Heart left ventricle (tissue), 16 donors: ENCODE measurements around the gene TRIM16. TPM values are rescaled to one million over a fixed set of nuclear protein-coding genes. Genes with fewer than 3 reads are reported as not detected.
"Not testable (repeated sequence)": the region's sequence is repeated elsewhere in the genome, so short reads cannot be mapped to it uniquely, and the experiment has no call there.

Source experiments
- ATAC-seq, 4 donors: fragments of 200-7000 bp; cut with Tn5 transposase; one replicate each; pipeline ENCODE4 v1.9.1; 2020 to 2022; ENCODE audit warnings: moderate library complexity in 4 of 4, mild to moderate bottlenecking in 3 of 4, moderate number of reproducible peaks in 1 of 4
- DNase-seq, 5 donors: peaks; one replicate each; pipeline ENCODE4 v3.0.0-alpha.2; 2020
- H3K27ac ChIP-seq, 12 donors: fragments of 200-600 bp; sonication (generic) in 4 of 12; one replicate each; pipeline versions ENCODE4 v1.5.0 to v1.8.0; 2016 to 2022; ENCODE audit warnings: mild to moderate bottlenecking in 2 of 12
- H3K27me3 ChIP-seq, 9 donors: fragments of 200-600 bp; sonication (generic) in 2 of 9; one replicate each; pipeline versions ENCODE4 v1.5.1 to v1.8.0; 2016 to 2022; ENCODE audit warnings: mild to moderate bottlenecking in 3 of 9
- H3K36me3 ChIP-seq, 9 donors: fragments of 200-600 bp; sonication (generic) in 2 of 9; one replicate each; pipeline versions ENCODE4 v1.5.0 to v1.8.0; 2018 to 2022; ENCODE audit warnings: mild to moderate bottlenecking in 2 of 9
- H3K4me1 ChIP-seq, 12 donors: fragments of 200-600 bp; sonication (generic) in 4 of 12; one replicate each; pipeline versions ENCODE4 v1.5.0 to v1.8.0; 2016 to 2022; ENCODE audit warnings: mild to moderate bottlenecking in 3 of 12
- H3K4me3 ChIP-seq, 12 donors: fragments of 200-600 bp; sonication (generic) in 4 of 12; one replicate each; pipeline versions ENCODE4 v1.5.0 to v1.8.0; 2017 to 2022; ENCODE audit warnings: mild to moderate bottlenecking in 9 of 12, moderate library complexity in 4 of 12
- H3K9me3 ChIP-seq, 12 donors: fragments of 200-600 bp; sonication (generic) in 4 of 12; one replicate each; pipeline versions ENCODE4 v1.5.0 to v1.8.0; 2016 to 2022; ENCODE audit warnings: mild to moderate bottlenecking in 1 of 12
- WGBS, 4 donors: extraction: QIAGEN DNeasy Blood & Tissue Kit in 2 of 4; methylation state at CpG; one replicate each; pipeline versions ENCODE4 v1.1.5 to v1.1.7; 2013 to 2018; 5-methylcytosine and 5-hydroxymethylcytosine counted together
- intact Hi-C, 10 donors: fragments of 100-400 bp; cut with DNase I; formaldehyde crosslinking; loops; one replicate each; pipeline versions ENCODE4 v1.11.1 to v1.14.2; 2022
- polyA plus RNA-seq, 2 donors: library from polyadenylated mRNA; stranded (reverse); fragments of 200-250 nt; gene quantifications; one replicate each; pipeline ENCODE4 v1.2.3, GENCODE V29; 2013
- total RNA-seq, 9 donors: library from RNA; depleted of rRNA in 2 of 9; stranded (reverse); fragments of >200 nt in 2 of 9; fragmentation: NEBNext Ultra II Directional in 3 of 9; extraction: Animal tissue kit (Norgen Biotek cat#: 25700) in 3 of 9; gene quantifications; one replicate each; pipeline versions ENCODE4 v1.1.0 to v1.2.4, GENCODE V29; 2016 to 2023
- donor health status: ischemic (EF 13 %, LVEDD 7.1; RV severe dilation, severe dysfunction).
- donor health status: healthy with polysubstance abuse.
- donor health status: DM: no; HTN: yes; CAD: no.
- donor health status: DM: no; HTN: no; CAD: no.
- donor health status: ischemic (EF 25% LVEDD 6.9; RV normal size, moderate dysfunction).
- donor health status: ischemic (EF 25% LVEDD 5.7; RV mildly dilated, moderate dysfunction).
- donor health status: healthy.
- donor health status: DM: yes; HTN: yes; CAD: no.
- donor health status: ischemic (EF 35%, LVEDD 5.7; RV mildly dilated, moderate dysfunction).
- donor health status: nonischemic (EF 11% LVEDD 7.7; RV severe dilation, severe dysfunction).
- donor health status: DM: yes; HTN: yes; CAD: no.
- donor health status: PGD.
- donor health status: ischemic (EF 29% LVEDD 5.4; RV normal size, mild dysfunction).
- donor health status: nonischemic (EF 23%, LVEDD 6.1; RV moderate dilation, normal function).

Gene TRIM16
- total and polyA plus RNA-seq, 11 donors, result 8.4 to 33.9 (median 23.2) TPM

DNA sequence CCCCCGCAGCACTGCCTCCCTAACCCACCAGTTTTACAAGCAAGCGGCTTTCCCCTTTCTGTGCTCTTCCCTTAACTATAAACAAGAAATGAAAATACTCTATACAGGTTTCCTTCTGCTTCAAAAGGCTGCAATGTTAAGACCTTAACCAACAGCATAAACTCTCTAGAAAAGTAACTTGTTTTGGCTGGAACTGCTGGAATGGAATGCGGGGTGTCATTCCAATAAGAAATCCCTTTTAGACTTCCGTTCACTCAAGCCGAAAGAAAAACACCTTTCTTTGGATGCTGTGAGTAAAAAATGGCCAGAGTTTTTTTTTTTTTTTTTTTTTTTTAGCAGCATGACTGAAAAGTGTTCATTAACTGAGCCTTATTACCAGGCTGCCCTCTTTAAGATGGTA, 92.1 kb downstream of the TRIM16 start:
- H3K36me3 ChIP-seq, H3K4me1 ChIP-seq, H3K9me3 ChIP-seq, ATAC-seq, DNase-seq, intact Hi-C loops, H3K27me3 ChIP-seq, H3K27ac ChIP-seq, H3K4me3 ChIP-seq: not testable (repeated sequence)
- 73 to 79% (median 77%) methylated on average over 5 of the region's 5 CpGs for WGBS, 4 donors

DNA sequence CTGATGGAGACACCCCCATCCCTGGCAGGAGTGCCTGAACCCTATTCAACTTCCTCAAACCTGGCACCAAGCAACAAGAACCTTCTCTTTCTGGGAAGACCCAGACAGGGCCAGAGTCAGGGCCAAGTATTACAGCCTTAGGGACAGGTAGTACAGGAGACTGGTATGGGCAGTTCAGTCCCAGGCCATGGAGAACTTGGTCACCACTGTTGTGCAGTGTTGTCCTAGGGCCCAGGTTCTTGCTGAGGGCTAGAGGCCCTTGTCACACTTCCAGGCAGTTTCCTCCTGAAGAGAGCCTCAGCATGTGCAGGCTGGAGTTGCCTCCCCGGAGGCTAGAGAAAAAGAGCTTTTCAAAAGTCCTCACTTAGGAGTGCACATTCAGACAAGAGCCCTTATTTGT, 93.3 kb downstream of the TRIM16 start:
- H3K4me3 ChIP-seq, intact Hi-C loops, H3K4me1 ChIP-seq, H3K9me3 ChIP-seq, DNase-seq, H3K27me3 ChIP-seq, H3K36me3 ChIP-seq, H3K27ac ChIP-seq: not testable (repeated sequence)
- ATAC-seq, result peak in 1 of 4 donors; percentile 22
- 80 to 100% (median 94%) methylated on average over 1 of the region's 1 CpG for WGBS, 4 donors

DNA sequence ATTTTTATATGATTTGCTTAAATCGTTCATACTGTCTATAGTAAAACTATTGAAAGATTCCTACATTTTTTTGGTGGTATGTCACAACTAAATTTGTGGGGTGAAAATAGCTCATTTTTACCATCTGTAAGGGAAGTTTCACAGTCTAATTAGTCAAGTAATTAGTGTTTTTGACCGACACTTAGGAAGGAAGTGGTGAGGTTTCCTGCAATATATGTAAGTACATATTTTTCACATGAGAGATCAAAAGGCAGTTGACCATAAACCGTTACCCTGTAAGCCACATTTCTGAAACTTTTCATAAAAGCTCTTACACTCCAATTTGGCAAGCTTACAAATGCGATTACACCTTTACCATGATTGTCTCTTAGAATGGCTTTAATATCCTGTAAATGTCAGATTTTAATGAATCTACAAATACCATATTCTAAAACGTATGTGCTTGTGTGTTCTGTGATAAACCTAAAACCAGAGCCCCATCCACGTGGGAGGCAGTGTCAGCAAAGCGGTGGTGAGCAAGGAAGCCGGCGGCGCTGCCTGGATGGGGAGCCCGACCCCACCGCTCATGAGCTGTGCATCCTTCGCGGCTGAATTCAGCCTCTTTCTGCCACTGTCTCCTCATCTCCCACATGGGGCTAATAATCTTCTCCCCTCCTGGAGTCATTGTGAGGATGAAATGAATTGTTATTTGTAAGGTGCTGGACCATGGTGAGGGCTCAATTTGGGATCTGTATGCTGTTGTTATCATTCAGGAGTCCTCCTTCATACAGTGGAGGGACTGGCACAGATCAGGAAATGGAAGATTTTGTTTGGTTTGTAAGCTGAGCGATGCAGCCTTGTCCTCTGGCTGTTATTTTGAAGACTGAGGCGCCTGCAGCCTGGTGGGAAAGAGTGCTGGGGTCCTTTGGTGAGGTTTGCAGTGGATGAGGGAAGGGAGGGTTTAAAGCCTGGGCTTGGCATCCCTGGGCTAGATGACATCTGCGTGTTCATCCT, 94.3 kb downstream of the TRIM16 start:
- not testable (repeated sequence) for H3K4me1 ChIP-seq
- 65 to 79% (median 70%) methylated on average over 10 to 13 of the region's 17 CpGs for WGBS, 4 donors

DNA sequence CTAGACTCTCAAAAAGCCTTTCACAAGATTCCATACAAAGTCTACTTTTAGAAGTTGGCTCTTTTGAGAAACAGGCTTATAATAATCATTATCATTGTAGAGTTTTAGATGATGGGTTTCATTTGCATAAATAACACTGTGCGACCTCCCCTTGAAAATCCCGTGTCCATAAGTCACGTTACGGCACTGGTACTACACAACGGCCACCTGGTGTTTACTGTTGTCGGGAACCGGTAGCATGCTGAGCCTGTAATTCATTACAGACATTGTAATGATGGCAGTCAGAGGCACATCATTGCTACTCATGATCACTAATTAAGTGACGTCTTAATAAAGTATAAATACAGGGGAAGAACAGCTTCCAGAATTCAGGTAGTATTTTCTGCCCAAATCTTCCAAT, 96.1 kb downstream of the TRIM16 start:
- H3K4me1 ChIP-seq, H3K27ac ChIP-seq, H3K9me3 ChIP-seq, ATAC-seq, H3K4me3 ChIP-seq, H3K36me3 ChIP-seq, intact Hi-C loops, H3K27me3 ChIP-seq, DNase-seq: not testable (repeated sequence)
- 89 to 96% (median 92%) methylated on average over 8 of the region's 8 CpGs for WGBS, 4 donors

More for the DNA sequence above, 94.3 kb downstream of the TRIM16 start:
- H3K4me3 ChIP-seq, H3K27me3 ChIP-seq, H3K36me3 ChIP-seq, H3K27ac ChIP-seq, ATAC-seq, H3K9me3 ChIP-seq, DNase-seq, intact Hi-C loops: not testable (repeated sequence)

DNA sequence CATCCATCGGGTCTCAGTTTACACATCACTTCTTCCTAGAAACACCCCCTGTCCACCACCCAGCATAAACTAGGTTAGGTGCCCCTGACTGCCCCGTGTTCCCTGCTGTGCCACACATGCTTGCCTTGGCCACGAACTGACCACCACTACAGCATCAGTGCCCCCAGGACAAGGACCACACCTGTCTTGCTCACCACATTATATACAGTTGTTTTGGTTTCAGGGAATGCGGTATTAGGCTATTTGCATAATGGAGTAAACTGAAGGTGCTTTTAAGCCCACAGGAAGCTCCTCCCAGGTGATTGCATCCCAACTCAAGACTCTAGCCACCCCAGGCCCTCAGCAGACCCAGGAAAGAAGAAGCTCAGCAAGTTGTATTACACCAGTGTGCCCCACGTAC, 100.8 kb downstream of the TRIM16 start:
- H3K36me3 ChIP-seq, intact Hi-C loops, ATAC-seq, H3K27me3 ChIP-seq, H3K4me1 ChIP-seq, H3K9me3 ChIP-seq, H3K27ac ChIP-seq, DNase-seq, H3K4me3 ChIP-seq: not testable (repeated sequence)
- WGBS, 4 donors, result 58 to 81% (median 79%) methylated on average over 2 to 3 of the region's 5 CpGs

DNA sequence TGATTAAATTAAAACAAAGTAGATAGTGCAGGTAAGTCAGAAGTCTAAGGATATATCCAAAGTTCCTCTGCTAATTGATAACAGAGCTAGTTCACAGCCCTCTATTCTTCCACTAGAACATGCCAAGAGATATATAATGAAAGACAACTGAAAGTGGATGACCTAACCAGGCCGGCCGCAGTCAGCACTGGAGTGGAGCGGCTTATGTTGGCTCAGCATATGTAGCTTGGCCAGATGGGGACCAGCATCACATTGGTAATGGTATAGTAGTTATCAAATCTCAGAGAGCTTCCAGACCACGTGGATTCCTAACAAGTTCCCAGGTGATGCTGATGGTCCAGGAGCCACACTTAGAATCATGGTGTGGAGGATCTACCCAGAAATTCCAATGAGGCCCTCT, 102.6 kb downstream of the TRIM16 start:
- H3K27me3 ChIP-seq, intact Hi-C loops, H3K9me3 ChIP-seq, H3K4me3 ChIP-seq, DNase-seq, H3K4me1 ChIP-seq, H3K27ac ChIP-seq, H3K36me3 ChIP-seq, ATAC-seq: not testable (repeated sequence)
- 76 to 92% (median 87%) methylated on average over 4 of the region's 4 CpGs for WGBS, 4 donors

Other genes starting within 250 kb of the TRIM16 start
- 1 to 10 TPM in 3 of 9 donors, under 1 TPM in 4, not detected in 2; 0.56 to 4.7 (median 0.96) TPM for gene CDRT4, start 216.7 kb downstream of the TRIM16 start, total RNA-seq
- 1 to 10 TPM in 1 of 2 donors, under 1 TPM in 1; 0.12 to 1.9 TPM for gene CDRT4, start 216.7 kb downstream of the TRIM16 start, polyA plus RNA-seq
- 1 to 10 TPM; 1.9 to 8.7 (median 5.8) TPM for gene TVP23C, start 120.8 kb downstream of the TRIM16 start, total RNA-seq
- 1 to 10 TPM; 4.5 to 5.2 TPM for gene TVP23C, start 120.8 kb downstream of the TRIM16 start, polyA plus RNA-seq
- gene FBXW10B, start 64.6 kb downstream of the TRIM16 start, total RNA-seq, result 1 to 10 TPM in 3 of 9 donors, under 1 TPM in 5, not detected in 1; 0.53 to 1.8 (median 0.83) TPM
- gene FBXW10B, start 64.6 kb downstream of the TRIM16 start, polyA plus RNA-seq, result under 1 TPM; 0.80 to 0.84 TPM
- 10 to 100 TPM in 8 of 9 donors, 1 to 10 TPM in 1; 8.2 to 14.0 (median 11.4) TPM for gene ZNF286A, start 15.4 kb upstream of the TRIM16 start, total RNA-seq
- 10 to 100 TPM in 1 of 2 donors, 1 to 10 TPM in 1; 8.4 to 11.9 TPM for gene ZNF286A, start 15.4 kb upstream of the TRIM16 start, polyA plus RNA-seq
- gene TBC1D26, start 48.0 kb upstream of the TRIM16 start, total RNA-seq, result not detected
- not detected for gene TBC1D26, start 48.0 kb upstream of the TRIM16 start, polyA plus RNA-seq